Endothelial cell (in vitro differentiated cells): Measurements from ENCODE around the gene PNLIPRP3. TPM values are rescaled to one million over a fixed set of nuclear protein-coding genes. Genes with fewer than 3 reads are reported as not detected.
"Not testable (repeated sequence)": the region's sequence is repeated elsewhere in the genome, so short reads cannot be mapped to it uniquely, and the experiment has no call there.

ENCODE experiments used
- DNase-seq: peaks from one replicate; pipeline ENCODE4 v3.0.0; 2021; ENCODE audit warnings: low spot score
- H3K27ac Mint-ChIP-seq: one replicate; pipeline ENCODE4 v1.8.0; 2021; ENCODE audit warnings: mixed read lengths, inconsistent platforms; ENCODE audit not compliant: unreplicated experiment
- H3K27me3 Mint-ChIP-seq: one replicate; pipeline ENCODE4 v1.8.0; 2021; ENCODE audit warnings: mild to moderate bottlenecking, moderate library complexity, mixed read lengths, inconsistent platforms; ENCODE audit not compliant: unreplicated experiment
- H3K36me3 Mint-ChIP-seq: one replicate; pipeline ENCODE4 v1.8.0; 2021; ENCODE audit warnings: mild to moderate bottlenecking, low read depth, mixed read lengths, inconsistent platforms; ENCODE audit not compliant: unreplicated experiment
- H3K4me1 Mint-ChIP-seq: one replicate; pipeline ENCODE4 v1.8.0; 2021; ENCODE audit warnings: mild to moderate bottlenecking, mixed read lengths, inconsistent platforms; ENCODE audit not compliant: unreplicated experiment
- H3K4me3 Mint-ChIP-seq: one replicate; pipeline ENCODE4 v1.8.0; 2021; ENCODE audit warnings: mild to moderate bottlenecking, mixed read lengths, inconsistent platforms; ENCODE audit not compliant: unreplicated experiment
- H3K9me3 Mint-ChIP-seq: one replicate; pipeline ENCODE4 v1.8.0; 2021; ENCODE audit warnings: mixed read lengths, inconsistent platforms; ENCODE audit not compliant: unreplicated experiment
- long read RNA-seq: library from polyadenylated mRNA; unstranded; transcript quantifications from one replicate; pipeline ENCODE4 v2.0.0, GENCODE V29; 2020; ENCODE audit not compliant: unreplicated experiment
- total RNA-seq: library from RNA; stranded (reverse); fragmentation: NEBNext Ultra II Directional; extraction: Animal tissue kit (Norgen Biotek cat#: 25700); gene quantifications from one replicate; pipeline ENCODE4 v1.2.1, GENCODE V29; 2021; ENCODE audit not compliant: unreplicated experiment
- TF ChIP-seq, protein P1 (sequence below): fragments of 200-600 bp; sonication (generic); IDR thresholded peaks from one replicate; pipeline ENCODE4 v1.5.0; 2021; ENCODE audit warnings: antibody characterized with exemption; ENCODE audit not compliant: unreplicated experiment

The PNLIPRP3 gene
- total RNA-seq, result not detected
- long read RNA-seq, result 0 reads

DNA sequence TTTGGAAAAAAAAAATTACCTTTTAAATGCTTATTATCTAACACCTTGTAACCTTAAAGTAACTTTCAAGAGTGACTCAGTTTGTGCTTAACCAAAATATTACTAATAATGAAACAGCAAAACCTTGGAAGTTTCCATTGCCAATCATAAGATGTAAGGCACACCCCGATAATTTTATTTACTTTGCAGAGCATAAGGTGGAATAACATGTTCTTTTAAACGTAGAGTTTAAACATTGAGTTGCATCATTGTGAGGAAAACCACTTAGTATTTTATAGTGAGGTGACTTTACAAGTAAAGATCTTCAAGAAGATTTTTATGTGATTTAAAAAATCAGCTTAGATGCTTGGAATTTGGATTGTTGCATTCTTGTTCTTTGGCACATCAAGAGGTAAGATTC is at the start of gene PNLIPRP3:
Gene PNLIPRP3, plus strand, starts transcription at position 177 of the 400 bp plus-strand sequence. Its CDS starts 166 bp downstream, at position 343.
- Mint-ChIP-seq H3K9me3 (no peaks in the 10 kb centered on the region), H3K36me3 (no peaks in the 10 kb centered on the region), H3K4me3 (no peak within 1 kb of the TSS), H3K27me3 (no peaks in the 10 kb centered on the region), H3K4me1 (no peaks in the 10 kb centered on the region), H3K27ac (no peak within 1 kb of the TSS)
- TF ChIP-seq, protein P1, sequence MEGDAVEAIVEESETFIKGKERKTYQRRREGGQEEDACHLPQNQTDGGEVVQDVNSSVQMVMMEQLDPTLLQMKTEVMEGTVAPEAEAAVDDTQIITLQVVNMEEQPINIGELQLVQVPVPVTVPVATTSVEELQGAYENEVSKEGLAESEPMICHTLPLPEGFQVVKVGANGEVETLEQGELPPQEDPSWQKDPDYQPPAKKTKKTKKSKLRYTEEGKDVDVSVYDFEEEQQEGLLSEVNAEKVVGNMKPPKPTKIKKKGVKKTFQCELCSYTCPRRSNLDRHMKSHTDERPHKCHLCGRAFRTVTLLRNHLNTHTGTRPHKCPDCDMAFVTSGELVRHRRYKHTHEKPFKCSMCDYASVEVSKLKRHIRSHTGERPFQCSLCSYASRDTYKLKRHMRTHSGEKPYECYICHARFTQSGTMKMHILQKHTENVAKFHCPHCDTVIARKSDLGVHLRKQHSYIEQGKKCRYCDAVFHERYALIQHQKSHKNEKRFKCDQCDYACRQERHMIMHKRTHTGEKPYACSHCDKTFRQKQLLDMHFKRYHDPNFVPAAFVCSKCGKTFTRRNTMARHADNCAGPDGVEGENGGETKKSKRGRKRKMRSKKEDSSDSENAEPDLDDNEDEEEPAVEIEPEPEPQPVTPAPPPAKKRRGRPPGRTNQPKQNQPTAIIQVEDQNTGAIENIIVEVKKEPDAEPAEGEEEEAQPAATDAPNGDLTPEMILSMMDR, result no peak
- DNase-seq, result no peak

DNA sequence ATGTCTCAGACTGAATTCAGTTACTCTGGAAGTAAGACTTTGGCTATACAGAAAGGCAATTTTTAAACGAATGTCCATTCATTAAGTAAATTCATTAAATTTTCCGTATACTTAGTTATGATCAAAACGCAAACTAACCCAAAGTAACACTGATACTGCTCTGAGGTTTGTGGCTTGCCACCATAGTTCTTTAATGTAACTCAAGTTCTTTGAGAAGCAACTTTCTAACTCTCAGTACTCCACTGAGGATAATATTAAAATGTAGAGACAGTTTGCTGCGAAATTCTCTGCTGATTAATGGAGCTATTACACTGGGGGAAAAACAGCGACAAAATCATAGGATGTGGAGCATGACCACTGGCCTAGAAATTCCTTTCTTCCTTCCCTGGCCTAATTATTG is 45.4 kb upstream of the PNLIPRP3 start:
- H3K4me1 Mint-ChIP-seq, result no peaks in the 10 kb centered on the region
- H3K9me3 Mint-ChIP-seq, result no peaks in the 10 kb centered on the region
- TF ChIP-seq, protein P1, result no peak
- H3K27ac Mint-ChIP-seq, result no peak overlapping the region
- no peaks in the 10 kb centered on the region for H3K27me3 Mint-ChIP-seq
- no peak for DNase-seq
- H3K4me3 Mint-ChIP-seq, result no peak overlapping the region
- no peaks in the 10 kb centered on the region for H3K36me3 Mint-ChIP-seq

DNA sequence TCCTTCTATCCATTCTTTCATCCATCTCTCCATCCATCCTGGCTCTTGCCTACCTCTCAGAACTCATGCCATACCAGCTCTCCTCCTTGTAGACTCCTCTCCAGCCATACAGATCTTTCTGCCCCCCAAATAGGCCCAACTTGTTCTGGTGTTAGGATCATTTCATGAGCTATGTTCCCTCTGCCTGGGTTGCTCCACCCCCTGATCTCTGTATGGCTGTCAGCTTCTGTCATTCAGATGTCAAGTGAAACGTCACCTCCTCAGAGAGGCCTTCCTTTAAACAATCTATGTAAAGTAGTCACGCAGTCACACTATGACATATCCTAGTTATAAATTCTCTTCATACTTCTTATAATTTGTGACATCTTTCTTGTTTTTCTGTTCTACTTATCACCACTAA is 42.3 kb upstream of the PNLIPRP3 start:
- DNase-seq, result no peak

DNA sequence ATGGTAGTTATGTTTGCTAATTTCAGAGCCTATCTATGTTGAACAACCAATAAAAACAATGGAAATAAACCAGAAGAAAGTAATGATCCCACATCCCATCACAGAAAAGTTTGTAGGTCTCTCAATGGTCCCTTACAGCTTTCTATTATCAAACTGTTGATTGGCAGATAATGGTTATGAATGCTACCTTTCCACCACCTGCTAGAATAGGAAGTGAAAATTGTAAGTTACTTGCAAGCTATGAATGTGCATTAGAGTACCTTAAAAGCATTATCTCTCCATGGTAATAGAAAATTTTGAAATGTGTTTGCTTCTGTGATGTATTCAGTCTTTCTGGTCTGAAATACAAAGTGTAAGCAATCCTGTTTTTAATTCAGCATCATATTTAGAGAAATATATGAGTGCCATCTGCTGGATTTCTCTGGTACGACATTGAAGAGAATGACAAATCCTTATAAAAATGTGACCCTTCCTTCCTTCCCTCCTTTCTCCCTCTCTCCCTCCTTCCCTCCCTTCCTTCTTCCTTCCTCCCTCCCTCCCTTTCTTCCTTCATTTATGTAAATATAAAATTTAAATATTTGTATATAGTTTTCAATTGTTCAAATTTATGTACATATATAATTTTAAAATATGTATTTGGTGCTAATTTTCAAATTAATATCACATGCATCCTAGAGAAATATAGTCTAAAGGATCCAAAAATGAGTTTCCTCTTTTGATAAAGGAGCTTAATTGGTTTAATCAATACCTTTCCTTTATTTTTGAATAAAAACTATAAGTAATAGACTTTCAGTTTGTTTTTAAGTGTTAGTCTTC is 41.4 kb upstream of the PNLIPRP3 start:
- no peak overlapping the region for H3K27ac Mint-ChIP-seq
- no peaks in the 10 kb centered on the region for H3K4me1 Mint-ChIP-seq
- H3K27me3 Mint-ChIP-seq, result no peaks in the 10 kb centered on the region
- H3K4me3 Mint-ChIP-seq, result no peak overlapping the region
- no peaks in the 10 kb centered on the region for H3K36me3 Mint-ChIP-seq
- DNase-seq, result peak; percentile 25
- TF ChIP-seq, protein P1, result peak; percentile 76
- H3K9me3 Mint-ChIP-seq, result no peaks in the 10 kb centered on the region

More for the DNA sequence above, 42.3 kb upstream of the PNLIPRP3 start:
- TF ChIP-seq, protein P1, result no peak
- no peaks in the 10 kb centered on the region for H3K27me3 Mint-ChIP-seq
- H3K4me3 Mint-ChIP-seq, result no peak overlapping the region
- no peak overlapping the region for H3K27ac Mint-ChIP-seq
- no peaks in the 10 kb centered on the region for H3K36me3 Mint-ChIP-seq
- H3K4me1 Mint-ChIP-seq, result no peaks in the 10 kb centered on the region
- no peaks in the 10 kb centered on the region for H3K9me3 Mint-ChIP-seq

DNA sequence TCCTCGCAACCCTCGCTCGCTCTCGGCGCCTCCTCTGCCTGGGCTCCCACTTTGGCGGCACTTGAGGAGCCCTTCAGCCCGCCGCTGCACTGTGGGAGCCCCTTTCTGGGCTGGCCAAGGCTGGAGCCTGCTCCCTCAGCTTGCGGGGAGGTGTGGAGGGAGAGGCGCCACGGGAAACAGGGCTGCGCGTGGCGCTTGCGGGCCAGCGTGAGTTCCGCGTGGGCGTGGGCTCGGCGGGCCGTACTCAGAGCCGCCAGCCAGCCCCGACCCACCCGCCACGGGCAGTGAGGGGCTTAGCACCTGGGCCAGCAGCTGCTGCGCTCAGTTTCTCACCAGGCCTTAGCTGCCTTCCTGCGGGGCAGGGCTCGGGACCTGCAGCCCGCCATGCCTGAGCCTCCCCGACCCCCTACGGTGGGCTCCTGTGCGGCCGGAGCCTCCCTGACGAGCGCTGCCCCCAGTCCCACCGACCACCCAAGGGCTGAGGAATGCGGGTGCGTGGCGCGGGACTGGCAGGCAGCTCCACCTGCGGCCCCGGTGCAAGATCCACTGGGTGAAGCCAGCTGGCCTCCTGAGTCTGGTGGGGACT is 34.3 kb upstream of the PNLIPRP3 start:
- not testable (repeated sequence) for H3K27ac Mint-ChIP-seq, H3K4me1 Mint-ChIP-seq, H3K4me3 Mint-ChIP-seq, DNase-seq, H3K27me3 Mint-ChIP-seq, H3K36me3 Mint-ChIP-seq, H3K9me3 Mint-ChIP-seq
